DND-41 (cell line): ENCODE data around the gene MYCBPAP.
A peak's percentile ranks its signal among the peaks of the same experiment; 100 is the strongest.

Experiments used
- ATAC-seq: fragments of 200-7000 bp; cut with Tn5 transposase; 3 replicates; pipeline ENCODE4 v1.9.1; 2021; ENCODE audit warnings: low read depth; ENCODE audit not compliant: insufficient read depth
- DNase-seq: peaks from one replicate; pipeline ENCODE4 v3.0.0-alpha.2; 2020
- H2AFZ ChIP-seq: 2 replicates; pipeline ENCODE4 v1.6.0; 2012; ENCODE audit warnings: low read depth, low read length
- H3K27ac ChIP-seq: 2 replicates; pipeline ENCODE4 v1.5.1; 2012; ENCODE audit warnings: low read length, inconsistent platforms
- H3K27me3 ChIP-seq: fragments of 200-600 bp; sonication (generic); 2 replicates; pipeline ENCODE4 v1.6.0; 2012; ENCODE audit warnings: low read length, mild to moderate bottlenecking, inconsistent platforms; ENCODE audit not compliant: insufficient read depth, poor library complexity
- H3K36me3 ChIP-seq: 2 replicates; pipeline ENCODE4 v1.5.1; 2012; ENCODE audit warnings: low read length, inconsistent platforms; ENCODE audit not compliant: insufficient read depth
- H3K4me1 ChIP-seq: 2 replicates; pipeline ENCODE4 v1.5.1; 2012; ENCODE audit warnings: mild to moderate bottlenecking, low read length; ENCODE audit not compliant: insufficient read depth
- H3K4me2 ChIP-seq: 2 replicates; pipeline ENCODE4 v1.6.0; 2012; ENCODE audit warnings: mild to moderate bottlenecking, moderate library complexity, low read length, inconsistent platforms; ENCODE audit not compliant: insufficient read depth
- H3K4me3 ChIP-seq, 2 experiments: fragments of 200-600 bp in 1 of 2; shearing (Covaris generic) in 1 of 2; 2 replicates each; pipeline ENCODE4 v1.5.1; 2012 to 2016; ENCODE audit warnings: inconsistent platforms in 2 of 2, low read length in 2 of 2, mild to moderate bottlenecking in 2 of 2, low read depth in 1 of 2, moderate library complexity in 1 of 2
- H3K79me2 ChIP-seq: 2 replicates; pipeline ENCODE4 v1.6.0; 2012; ENCODE audit warnings: low read length, inconsistent platforms; ENCODE audit not compliant: insufficient read depth
- H3K9ac ChIP-seq: 2 replicates; pipeline ENCODE4 v1.6.0; 2012; ENCODE audit warnings: low read depth, mild to moderate bottlenecking, inconsistent platforms, low read length, moderate library complexity
- H3K9me3 ChIP-seq: 2 replicates; pipeline ENCODE4 v1.5.1; 2012; ENCODE audit warnings: low read length, moderate library complexity, mild to moderate bottlenecking, inconsistent platforms; ENCODE audit not compliant: insufficient read depth, severe bottlenecking
- H4K20me1 ChIP-seq: 2 replicates; pipeline ENCODE4 v1.6.0; 2012; ENCODE audit warnings: low read length; ENCODE audit not compliant: insufficient read depth
- EZH2 ChIP-seq: IDR thresholded peaks from 3 replicates; pipeline ENCODE4 v1.6.1; 2012; ENCODE audit warnings: borderline replicate concordance, low read depth, mild to moderate bottlenecking, moderate library complexity, low read length, inconsistent platforms; ENCODE audit not compliant: severe bottlenecking
- TF ChIP-seq, protein P1 (sequence below): IDR thresholded peaks from 2 replicates; pipeline ENCODE4 v1.5.1; 2012; ENCODE audit warnings: borderline replicate concordance, low read length, moderate library complexity, mild to moderate bottlenecking; ENCODE audit not compliant: poor library complexity, severe bottlenecking; ENCODE audit errors: extremely low read depth

Gene MYCBPAP

GRCh38 chr17:50573866-50574611 lies 65.8 kb downstream of the MYCBPAP start:
- H3K27ac ChIP-seq, result no peak overlapping the region

GRCh38 chr17:50575581-50576210 lies 67.5 kb downstream of the MYCBPAP start:
- Histone ChIP-seq H3K36me3 (no peaks in the 10 kb centered on the region), H3K79me2 (no peaks in the 10 kb centered on the region), H3K27ac (no peak overlapping the region), H2AFZ (no peak overlapping the region), H3K9ac (no peak overlapping the region), H3K27me3 (peaks cover 13% of the 10 kb centered on the region), H3K9me3 (no peaks in the 10 kb centered on the region), H3K4me2 (no peak overlapping the region), H4K20me1 (peaks cover 4% of the 10 kb centered on the region; the same call in 1 of the 2 replicates), H3K4me3 (no peak overlapping the region), H3K4me1 (no peaks in the 10 kb centered on the region)
- no peak for TF ChIP-seq EZH2
- TF ChIP-seq, protein P1, sequence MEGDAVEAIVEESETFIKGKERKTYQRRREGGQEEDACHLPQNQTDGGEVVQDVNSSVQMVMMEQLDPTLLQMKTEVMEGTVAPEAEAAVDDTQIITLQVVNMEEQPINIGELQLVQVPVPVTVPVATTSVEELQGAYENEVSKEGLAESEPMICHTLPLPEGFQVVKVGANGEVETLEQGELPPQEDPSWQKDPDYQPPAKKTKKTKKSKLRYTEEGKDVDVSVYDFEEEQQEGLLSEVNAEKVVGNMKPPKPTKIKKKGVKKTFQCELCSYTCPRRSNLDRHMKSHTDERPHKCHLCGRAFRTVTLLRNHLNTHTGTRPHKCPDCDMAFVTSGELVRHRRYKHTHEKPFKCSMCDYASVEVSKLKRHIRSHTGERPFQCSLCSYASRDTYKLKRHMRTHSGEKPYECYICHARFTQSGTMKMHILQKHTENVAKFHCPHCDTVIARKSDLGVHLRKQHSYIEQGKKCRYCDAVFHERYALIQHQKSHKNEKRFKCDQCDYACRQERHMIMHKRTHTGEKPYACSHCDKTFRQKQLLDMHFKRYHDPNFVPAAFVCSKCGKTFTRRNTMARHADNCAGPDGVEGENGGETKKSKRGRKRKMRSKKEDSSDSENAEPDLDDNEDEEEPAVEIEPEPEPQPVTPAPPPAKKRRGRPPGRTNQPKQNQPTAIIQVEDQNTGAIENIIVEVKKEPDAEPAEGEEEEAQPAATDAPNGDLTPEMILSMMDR, result peak; percentile 14
- ATAC-seq (0 out of 3 replicates have a peak, but pooled peaks have one; percentile 37), DNase-seq (no peak)

More at GRCh38 chr17:50573866-50574611, 65.8 kb downstream of the MYCBPAP start:
- Histone ChIP-seq H4K20me1 (peaks cover 4% of the 10 kb centered on the region; the same call in 1 of the 2 replicates), H3K4me2 (no peak overlapping the region), H3K9me3 (no peaks in the 10 kb centered on the region), H3K27me3 (no peaks in the 10 kb centered on the region), H2AFZ (no peak overlapping the region), H3K79me2 (no peaks in the 10 kb centered on the region), H3K36me3 (no peaks in the 10 kb centered on the region), H3K4me3 (no peak overlapping the region), H3K9ac (no peak overlapping the region), H3K4me1 (no peaks in the 10 kb centered on the region)
- DNase-seq, result no peak
- no peak for ATAC-seq
- TF ChIP-seq, protein P1, result no peak
- TF ChIP-seq EZH2, result no peak

DNA sequence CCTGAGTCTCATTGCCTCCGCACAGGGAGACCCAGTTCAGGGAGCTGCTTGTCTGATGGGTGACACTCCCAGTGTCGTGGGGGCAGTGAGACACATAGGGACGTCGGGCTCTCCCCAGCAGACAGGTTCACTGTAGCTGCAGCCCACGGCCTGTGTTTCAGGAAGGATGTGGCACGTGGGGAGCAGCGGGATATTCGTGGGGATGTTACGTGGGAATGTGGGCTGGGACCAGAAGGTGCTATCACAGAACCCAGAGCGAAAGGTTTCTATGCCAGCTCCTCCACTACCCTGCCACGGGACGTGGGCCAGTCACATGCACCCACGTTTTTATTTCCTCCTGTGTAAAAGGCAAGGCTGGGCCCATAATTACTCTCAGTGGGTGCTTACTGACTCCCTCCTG lies 68.6 kb downstream of the MYCBPAP start:
- Histone ChIP-seq H3K4me2 (no peak overlapping the region), H3K4me3 (no peak overlapping the region), H3K9ac (no peak overlapping the region), H4K20me1 (peaks cover 4% of the 10 kb centered on the region; the same call in 1 of the 2 replicates), H3K79me2 (no peaks in the 10 kb centered on the region), H3K27me3 (peaks cover 19% of the 10 kb centered on the region), H3K27ac (no peak overlapping the region), H2AFZ (no peak overlapping the region), H3K4me1 (no peaks in the 10 kb centered on the region), H3K9me3 (no peaks in the 10 kb centered on the region), H3K36me3 (no peaks in the 10 kb centered on the region)
- ATAC-seq, result no peak
- no peak for DNase-seq
- TF ChIP-seq, protein P1, result no peak
- TF ChIP-seq EZH2, result no peak
